Measurements from ENCODE around the gene EPHA8.

Gene EPHA8

DNA sequence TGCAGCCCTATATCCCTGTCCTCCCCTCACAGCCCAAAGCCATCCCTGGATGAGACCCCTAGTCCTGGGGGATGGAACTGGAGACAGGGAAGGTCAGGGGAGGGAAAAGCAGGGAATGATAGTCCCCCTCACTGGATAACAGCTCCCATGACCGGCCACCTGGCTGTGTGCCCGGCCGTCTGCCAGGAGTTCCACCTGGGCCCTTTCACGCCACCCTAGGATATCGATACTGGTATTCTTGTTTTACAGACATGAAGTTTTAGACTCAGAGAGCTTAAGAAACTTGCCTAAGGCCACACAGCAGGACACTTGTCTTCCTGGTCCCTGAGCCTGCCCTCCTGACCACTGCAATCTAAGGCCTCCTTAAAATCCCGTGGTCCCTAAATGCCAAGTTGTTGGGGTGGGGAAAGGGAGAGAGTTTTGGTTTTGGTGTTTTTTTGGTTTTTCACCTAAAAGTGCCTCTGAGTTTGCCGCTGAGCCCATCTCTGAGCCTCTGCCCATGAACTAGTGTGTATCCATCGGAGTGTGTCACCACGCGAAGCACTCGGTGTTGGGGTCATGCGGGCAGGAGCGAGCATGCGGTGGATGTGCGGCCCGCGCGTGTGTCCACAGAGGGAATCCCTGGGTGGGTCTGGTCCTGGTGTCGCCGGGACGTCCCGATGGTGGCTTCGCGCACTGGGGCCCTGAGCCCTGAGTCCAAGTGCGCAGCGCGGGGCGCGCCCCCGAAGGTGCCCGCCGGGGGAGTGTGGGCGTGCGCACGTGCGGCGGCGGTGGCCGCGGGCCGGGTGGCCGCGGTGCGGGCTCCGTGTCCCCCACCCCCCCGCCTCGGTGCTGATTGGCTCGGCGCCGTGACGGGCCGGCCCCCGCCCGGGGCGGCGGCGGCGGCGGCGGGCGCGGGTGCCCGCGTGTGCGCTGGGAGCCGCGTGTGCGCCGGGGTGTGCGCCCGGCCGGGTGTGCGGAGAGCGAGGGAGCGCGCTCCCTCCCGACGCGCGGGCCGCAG lies at the start of gene EPHA8:
Gene EPHA8 (plus strand): TSS at position 906 of the 1,000 bp plus-strand sequence. CDS start 147 bp downstream, outside the sequence.
- DNase-seq: no peak

DNA sequence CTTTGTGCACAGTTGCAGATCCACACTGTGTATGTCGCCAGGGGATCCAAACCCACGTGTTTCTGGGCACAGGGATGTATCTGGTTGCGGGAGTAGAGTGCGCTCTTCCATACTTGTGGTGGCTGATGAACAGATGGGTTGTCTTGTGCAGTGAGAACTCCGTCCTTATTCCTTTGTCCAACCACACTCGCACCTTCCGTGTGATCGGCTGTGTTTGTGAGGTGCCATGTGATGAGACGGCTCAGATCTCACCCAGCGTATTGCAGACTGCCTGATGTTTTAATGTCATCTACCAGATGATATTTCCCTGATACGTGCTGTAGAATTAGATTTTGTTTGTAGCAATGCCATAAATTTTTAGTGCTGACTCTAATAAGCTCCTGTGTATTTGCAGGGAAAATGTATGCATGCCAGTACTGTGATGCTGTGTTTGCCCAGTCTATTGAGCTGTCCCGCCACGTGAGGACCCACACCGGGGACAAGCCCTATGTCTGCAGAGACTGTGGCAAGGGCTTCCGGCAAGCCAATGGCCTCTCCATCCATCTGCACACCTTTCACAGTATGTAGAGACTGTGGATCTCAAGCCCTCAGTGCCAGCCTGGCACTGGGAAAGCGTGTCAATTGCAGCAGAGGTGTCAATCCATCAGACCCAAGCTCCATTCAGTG lies 46.2 kb upstream of the EPHA8 start:
- no peak for DNase-seq

DNA sequence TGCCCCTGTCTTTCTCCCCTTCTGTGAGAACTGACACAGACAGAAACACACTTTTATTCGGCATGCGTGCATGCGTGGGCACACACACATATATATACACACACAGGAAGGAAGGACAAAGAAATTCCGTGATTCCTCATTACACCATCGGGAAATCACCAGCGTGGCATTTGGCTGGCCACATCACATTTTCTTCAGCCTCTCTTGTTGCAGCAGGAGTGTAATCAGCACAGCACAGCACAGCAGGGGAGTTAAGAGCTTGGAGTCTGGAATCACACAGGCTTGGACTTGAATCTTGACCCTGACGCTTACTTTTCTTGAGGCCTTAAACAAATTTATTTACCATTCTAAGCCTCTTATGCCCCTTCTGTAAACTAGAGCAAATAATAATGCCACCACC lies 45.3 kb upstream of the EPHA8 start:
- DNase-seq: no peak

DNA sequence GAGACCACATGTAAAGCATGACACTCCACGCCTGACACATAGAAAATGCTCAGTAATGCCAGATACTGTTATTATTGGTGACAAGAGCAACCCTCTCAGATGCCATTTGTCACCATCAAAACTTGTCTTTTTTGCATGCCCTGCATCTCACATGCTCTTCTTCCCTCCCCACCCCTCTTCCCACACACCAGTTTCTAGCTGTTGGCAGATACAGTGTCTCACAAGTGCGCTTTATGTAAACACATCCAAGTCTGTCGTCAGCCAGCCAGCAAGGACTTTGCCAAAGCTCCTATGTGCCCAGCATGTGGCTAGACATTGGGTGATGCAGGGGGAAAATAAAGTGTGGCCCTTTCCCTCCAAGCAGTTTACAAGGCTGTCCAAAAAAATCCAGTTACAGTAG lies 44.9 kb upstream of the EPHA8 start:
- DNase-seq: no peak

DNA sequence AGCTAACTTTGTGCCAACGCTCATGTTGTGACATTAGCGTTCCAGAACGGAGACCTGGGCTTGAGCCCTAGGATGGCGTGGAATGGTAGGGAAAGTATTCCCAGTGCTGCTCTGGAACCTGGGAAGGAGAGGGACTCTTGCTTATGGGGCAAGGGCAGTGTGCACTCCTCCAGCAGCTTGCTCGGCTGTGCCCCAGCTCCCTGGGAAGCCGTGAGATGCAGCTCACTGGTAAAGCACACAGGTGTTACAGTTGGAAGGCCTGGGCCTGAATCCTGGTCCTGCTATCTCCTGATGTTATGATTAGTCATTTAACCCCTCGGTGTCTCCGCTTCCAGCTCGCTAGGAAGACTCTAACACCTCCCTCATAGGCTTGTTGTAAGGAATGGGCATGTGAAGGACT lies 42.4 kb upstream of the EPHA8 start:
- DNase-seq: no peak

DNA sequence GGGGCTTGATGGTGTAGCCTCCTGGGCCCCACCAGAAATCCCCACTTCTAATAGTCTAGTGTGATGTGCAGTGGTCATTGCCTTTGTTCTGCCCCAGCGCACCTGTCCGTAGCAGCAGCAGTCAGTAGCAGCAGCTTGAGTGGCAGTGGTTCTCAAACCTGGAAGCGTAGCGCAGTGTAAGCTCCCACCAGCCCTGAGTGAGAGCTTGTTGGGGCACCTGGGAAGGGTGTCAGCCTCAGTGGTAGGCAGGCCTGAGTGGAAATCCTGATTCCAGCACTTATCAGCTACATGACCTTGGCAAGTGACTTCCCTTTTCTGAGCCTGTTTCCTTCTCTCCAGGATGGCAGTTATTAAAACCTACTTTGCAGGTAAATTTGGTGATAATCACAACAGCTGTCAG lies 41.6 kb upstream of the EPHA8 start:
- DNase-seq: no peak

DNA sequence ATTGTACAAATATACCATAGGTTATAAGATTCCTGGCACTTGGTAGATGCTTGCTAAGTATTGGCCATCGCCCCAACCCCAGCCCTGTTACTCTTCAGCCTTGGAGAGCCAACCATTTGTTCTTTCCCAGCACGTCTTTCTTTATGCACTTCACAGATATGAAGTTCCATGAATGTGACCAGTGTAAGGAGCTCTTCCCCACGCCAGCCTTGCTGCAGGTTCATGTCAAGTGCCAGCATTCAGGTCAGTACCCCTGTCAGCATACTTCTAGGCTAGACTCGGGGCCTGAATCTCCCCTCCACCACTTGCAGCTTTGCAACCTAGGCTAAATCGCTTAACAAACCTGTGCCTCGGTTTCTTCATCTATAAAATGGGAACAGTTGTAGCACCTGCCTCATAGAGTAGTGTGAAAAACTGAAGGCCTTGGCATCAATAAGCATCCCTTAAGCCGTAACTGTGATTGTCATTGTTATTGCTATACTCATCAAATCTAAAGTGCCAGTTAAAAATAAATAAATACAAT lies 41.0 kb upstream of the EPHA8 start:
- no peak for DNase-seq

DNA sequence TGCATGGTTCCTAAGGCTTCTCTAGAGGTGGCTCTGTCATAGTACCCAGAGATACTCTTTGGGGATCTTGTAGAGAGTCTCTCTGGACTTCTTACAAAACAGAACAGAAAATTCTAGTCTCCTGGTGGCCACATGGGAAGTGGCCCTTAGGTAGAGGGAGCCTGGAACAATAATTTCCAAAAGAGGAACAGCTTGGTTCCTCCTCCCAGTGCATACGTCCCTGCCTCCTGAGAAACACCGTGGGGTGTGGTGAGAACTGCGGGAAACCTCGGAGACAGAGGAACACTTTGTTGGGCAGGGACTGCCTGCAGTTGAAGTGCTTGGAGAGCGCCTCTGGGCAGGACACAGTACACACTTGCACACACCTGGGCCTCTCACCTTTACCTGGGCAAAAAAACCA lies 38.8 kb upstream of the EPHA8 start:
- no peak for DNase-seq

DNA sequence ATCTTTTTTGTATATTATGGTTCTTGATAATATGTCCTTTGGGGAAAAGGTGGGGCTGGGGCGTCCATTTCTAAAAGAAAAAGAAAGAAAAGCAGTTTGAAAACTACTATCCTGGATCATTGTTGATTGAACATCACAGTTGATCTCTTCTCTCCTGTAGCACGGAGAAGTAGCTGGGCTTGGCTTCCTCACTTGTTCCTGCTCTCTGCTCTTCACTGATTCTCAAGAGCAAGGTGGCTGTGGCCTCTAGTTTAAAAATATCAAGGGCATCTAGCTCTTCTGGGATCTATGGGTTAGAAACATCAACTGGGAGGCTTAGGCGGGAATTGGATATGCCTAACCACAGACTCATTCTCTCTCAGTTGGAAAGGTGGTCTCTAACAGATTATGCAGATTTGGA lies 38.1 kb upstream of the EPHA8 start:
- DNase-seq: no peak

DNA sequence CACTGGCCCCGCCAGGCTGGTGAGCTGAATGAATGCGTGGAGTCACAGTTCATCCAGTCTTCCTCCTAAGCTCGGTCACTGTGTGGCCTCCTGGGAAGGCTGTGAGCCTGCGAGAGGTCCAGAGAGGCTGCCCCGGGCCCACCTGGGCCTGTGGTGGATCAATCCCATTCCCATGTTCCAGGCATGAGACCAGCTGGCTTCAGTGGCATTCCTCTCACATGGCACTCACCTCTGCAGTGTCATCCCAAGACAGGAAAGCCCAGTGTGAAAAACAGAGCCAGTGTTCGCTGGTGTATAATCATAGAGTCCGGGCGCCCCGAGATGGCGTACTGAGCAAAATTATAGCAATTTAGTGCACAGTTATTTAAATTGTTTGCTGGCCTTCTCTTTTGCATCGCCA lies 37.6 kb upstream of the EPHA8 start:
- DNase-seq: no peak

DNA sequence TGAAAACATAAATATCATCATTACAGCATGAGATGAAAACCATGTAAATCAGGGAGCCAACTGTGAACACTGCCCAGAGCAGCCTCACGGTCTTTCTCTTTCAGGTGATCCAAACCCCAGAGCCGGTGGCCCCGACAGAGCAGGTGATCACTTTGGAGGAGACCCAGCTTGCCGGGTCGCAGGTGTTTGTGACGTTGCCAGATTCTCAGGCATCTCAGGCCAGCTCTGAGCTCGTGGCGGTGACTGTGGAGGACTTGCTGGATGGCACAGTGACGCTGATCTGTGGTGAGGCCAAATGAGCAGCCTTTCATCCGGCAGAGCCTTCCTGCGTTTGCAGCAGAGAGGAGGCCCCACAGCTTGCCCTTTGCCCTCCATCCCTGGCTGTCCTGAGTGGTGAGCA lies 37.2 kb upstream of the EPHA8 start:
- DNase-seq: no peak

DNA sequence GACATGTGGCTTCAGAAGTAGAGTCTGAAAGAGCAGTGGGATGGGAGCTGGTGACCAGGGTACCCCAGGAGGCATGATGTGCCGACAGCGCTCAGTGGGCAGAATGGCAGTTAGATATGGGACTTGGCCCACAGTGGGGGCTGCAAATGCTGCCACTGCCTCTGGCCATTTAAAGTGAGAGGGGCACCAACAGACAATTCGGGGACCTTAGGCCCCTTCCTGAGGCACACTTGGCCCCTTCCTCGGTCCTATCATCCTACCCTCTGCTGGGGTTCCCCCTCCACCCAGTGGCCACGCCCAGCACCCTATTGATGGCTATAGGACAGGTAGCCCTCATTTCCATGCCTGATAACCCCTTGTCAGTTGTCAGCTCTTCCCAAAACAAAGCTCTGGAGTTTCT lies 36.6 kb upstream of the EPHA8 start:
- DNase-seq: no peak

DNA sequence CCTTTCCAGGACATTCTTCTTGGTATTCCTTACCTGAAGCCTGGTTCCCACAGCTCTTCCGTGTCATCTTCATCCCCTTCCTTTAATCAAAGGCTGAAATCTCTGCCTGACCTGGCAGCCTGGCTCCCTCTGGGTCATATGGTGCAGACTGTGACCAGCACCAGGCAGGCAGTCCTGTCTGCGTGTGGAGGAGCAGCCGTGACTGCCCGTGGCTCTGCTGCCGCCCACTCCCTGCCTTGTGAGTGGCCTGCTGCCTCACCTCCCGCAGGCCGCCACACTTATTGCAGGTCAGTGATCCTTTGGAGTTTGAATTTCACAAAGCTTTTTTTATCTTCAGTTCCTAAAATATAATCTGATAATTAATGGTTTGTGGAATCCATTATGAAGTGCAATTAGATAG lies 36.2 kb upstream of the EPHA8 start:
- no peak for DNase-seq

DNA sequence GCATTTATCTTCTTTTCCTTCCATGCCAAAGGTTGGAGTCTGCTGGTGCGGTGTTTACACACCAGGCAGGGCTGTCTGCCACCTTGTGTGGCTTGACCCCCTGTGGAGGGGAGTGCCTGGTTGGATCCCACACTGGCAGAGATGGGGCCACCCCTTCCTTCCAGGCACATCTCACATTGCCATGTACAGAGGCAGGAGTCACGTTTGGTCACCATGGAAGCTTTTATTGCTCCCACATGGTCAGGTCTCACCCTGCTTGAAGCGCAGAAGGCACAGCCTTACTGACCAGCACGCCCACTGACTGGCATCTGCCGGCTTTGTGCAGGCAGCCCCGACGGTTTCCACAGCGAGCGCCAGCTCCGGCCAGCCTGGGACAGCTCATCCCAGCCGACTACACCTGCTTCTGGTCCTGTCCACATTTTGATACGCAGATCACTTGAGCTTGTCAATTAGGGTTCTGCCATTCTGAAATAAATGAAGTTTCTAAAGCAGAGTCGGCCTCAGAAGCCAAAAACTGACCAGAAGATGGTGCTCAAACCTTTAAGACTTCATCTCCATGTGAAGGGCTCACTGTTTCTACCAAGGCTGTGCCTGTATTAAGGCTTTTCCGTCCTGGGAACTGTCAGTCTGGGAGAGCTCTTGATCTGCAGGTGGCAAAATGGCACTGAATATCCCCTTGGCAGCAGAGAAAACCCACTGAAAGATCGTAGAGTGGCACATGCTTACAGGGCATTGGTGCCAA lies 35.6 kb upstream of the EPHA8 start:
- DNase-seq: no peak

DNA sequence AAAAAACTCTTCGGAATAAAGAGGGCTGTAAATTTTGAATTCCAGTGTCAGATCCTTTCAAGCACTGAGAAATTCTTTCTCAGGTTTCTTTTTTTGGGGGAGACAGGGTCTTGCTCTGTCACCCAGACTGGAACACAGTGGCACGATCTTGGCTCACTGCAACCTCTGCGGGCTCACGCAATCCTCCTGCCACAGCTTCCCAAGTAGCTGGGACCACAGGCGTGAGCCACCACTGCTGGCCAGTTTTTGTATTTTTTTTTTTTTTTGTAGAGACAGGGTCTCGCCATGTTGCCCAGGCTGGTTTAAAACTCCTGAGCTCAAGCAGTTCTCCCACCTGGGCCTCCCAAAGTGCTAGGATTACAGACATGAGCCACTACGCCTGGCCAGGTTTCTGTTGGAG lies 34.8 kb upstream of the EPHA8 start:
- DNase-seq: no peak

DNA sequence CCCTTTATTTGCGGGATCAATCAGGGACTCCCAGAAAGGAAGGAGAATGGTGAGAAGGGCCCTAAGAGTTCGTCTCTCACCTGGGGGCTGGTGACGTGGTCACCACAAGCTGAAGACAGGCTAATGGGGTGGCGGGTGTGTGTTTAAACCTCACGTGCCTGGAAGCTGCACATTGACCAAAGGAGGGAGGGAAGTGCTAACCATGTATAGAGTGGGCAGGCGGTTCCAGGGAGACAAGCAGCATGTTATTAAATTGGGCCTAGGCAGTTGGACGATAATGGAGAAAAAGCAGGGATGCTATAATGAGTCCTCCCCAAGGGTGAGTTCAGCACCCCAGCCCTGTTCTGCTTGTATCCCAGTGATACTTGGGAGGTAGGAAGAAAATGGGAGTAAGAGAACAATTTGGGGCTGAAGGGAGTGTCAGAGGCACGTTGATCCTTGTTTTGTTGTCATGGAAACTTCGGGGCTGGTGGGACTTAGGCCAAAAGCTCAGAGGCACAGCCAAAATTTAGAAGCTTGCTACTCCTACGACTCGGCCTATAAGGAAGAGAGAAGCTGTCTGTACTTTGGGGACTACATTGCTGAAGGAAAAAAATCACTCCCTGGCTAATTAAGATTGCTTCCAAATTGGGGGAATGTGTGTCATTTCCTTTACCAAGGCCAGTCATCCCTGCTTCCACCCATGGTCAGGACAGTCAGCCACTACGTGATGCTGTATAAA lies 33.2 kb upstream of the EPHA8 start:
- no peak for DNase-seq

DNA sequence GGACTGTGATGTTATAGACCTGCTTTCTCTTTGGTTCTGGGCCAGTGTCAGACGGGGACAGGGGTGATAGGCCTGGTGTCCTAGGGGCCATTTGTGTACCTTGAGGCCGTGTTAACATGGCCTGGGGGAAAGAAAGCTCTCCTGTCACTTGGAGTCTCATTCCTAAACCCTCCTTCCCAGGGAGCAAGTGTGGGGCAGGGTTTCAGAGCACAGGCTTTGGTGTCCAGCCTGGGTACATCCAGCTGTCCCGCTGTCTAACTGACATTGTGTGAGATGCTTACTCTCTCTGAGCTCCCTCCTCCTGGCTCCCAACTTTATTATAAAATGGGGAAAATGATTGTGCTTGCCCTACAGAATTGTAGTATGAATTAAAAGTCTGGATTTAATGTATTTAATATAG lies 32.6 kb upstream of the EPHA8 start:
- no peak for DNase-seq

DNA sequence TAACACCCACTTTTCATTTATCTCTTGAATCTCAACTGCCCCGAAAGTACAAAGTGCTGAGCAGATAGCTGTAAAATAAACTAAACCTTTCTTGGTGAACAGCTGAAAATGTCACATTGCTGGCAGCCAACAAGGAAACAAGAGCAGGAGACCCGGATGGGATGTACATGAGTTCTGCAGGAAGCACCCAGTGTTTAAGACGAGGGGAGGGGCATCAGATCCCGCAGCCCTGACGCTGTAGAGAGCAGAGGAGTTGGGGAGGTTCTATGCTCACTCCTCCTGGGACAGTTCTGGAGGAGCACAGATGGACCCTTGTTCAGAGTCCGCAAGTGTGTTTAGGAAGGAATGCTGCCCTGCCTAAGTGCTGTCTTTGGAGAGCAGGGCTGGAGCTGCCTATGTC lies 32.0 kb upstream of the EPHA8 start:
- no peak for DNase-seq

DNA sequence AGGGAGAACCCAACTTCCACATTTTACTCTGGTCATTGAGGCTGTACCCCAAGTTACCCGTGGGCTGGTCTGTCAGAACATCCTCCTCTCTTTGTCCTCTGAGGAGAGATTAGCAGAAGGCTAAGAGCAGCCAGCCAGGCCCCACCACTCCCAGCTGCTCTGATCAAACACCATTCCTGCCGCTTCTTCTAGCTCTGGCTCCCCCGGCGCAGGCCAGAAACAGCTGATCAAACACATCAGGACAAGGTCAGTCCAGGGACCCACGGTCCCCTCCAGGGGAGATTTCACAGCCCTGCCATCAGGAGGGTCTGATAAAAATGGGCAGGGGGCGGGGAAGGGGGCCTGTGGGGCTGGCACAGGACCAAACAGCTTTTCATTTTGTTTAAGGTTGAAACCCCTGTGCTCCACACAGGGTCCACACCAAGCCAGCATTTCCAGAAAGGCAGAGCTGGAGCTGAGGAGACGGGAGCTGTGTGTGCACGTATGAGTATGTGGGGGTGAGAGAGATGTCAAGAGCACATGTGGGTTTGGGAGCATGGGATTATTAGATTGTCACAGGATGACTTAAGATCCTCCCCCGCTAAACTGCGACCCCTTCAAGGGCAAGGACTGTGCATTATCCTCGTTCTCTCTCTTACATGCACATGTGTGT lies 29.9 kb upstream of the EPHA8 start:
- DNase-seq: no peak

DNA sequence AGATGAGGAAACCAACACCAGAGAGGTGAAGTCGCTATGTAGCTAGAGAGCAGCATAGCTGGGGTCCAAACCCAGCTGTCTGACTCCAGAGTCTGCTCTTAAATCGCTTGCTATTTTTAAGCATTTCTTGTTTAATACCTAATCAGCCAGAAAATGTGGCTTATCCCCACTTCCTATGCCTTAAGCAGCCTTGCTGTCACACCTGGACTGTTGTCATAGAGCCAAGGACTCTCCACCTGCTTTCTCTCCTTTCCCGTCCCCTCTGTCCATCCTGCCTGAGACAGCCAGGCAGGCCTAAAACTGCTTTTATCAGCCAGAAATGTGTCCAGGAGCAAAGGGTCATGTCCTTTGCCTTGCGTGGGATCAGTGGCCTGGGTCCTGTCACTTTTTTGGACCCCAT lies 28.3 kb upstream of the EPHA8 start:
- no peak for DNase-seq

DNA sequence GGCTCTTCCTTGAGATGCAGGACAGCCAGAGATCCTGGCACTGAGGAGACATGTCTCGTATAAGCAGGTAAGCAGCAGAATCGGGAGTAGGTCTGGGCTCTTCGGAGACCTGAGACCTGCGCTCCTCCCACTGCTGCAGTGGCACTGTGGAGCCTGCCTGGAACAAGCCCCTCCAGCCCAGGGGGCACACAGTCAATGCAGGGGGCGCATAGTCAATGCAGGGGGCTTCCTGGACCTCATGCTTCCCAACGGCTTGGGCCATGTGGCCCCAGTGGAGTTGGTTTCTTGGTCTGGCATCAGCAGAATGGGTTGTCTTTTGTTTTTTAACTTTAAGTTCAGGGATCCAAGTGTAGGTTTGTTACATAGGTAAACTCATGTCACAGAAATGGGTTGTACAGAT lies 27.9 kb upstream of the EPHA8 start:
- no peak for DNase-seq

DNA sequence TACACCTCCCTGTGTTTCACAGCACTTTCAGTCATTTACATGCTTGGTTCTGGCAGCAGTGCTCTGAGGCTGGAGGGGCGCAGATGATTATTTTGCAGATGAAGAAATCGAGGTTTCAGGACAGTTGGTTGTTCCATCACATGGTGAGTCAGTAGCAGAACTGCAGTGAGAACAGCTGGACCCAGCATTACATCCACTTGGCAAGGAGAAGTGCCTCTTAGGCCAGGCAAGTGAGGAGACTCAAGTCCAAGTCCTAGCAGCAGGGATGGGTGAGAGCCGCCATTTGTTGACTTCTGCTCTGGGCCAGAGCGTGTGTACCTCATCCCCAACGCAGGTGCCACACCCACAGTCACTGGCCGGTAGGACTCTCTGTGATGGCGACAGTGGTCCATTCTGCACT lies 26.8 kb upstream of the EPHA8 start:
- no peak for DNase-seq

Measured in stimulated activated CD4-positive, alpha-beta T cell treated with anti-CD3 and anti-CD28 coated beads, Interleukin-15, amount 100 ng/mL, for 24 hours (primary cell).